GM12892 (cell line): Measurements from ENCODE around the gene SFPQ.
A peak's percentile ranks its signal among the peaks of the same experiment; 100 is the strongest.

Experiments used
- POLR2A ChIP-seq: IDR thresholded peaks from 2 replicates; pipeline ENCODE4 v1.6.1; 2011; ENCODE audit warnings: low read depth, low read length, control low read depth
- TAF1 ChIP-seq: IDR thresholded peaks from 2 replicates; pipeline ENCODE4 v1.6.1; 2011; ENCODE audit warnings: low read depth, mild to moderate bottlenecking, control low read depth, low read length, borderline replicate concordance

GRCh38 chr1:35178874-35179380 lies 14.0 kb downstream of the SFPQ start:
- TF ChIP-seq TAF1 (no peak), POLR2A (peak; percentile 12)
